ENCODE data around the gene TFB2M.

GRCh38 chr1:246579818-246580217 lies 13.8 kb upstream of the TFB2M start:
- TF ChIP-seq CTCF (IDR thresholded peaks at IDR 0.05; ENCODE audit: low read length) (no peak), EZH2 (optimal IDR thresholded peaks at IDR 0.05; ENCODE audit: low read depth, low read length) (no peak), EZH2phosphoT487 (IDR thresholded peaks at IDR 0.05; ENCODE audit: low read length) (no peak)
